ENCODE results near the gene CCDC127.
"Not testable (repeated sequence)": the region's sequence is repeated elsewhere in the genome, so short reads cannot be mapped to it uniquely, and the experiment has no call there.

Gene CCDC127

GRCh38 chr5:252546-252945 lies 34.6 kb upstream of the CCDC127 start:
- no peak overlapping the region for H3K27ac ChIP-seq (ENCODE audit: low read length)
- DNase-seq (no peak), ATAC-seq (ENCODE audit: insufficient read depth, low read depth) (no peak)
- no peaks in the 10 kb centered on the region for H3K27me3 ChIP-seq (ENCODE audit: insufficient read depth, low read length, poor library complexity)
- TF ChIP-seq CTCF (IDR thresholded peaks at IDR 0.05; ENCODE audit: borderline replicate concordance, extremely low read depth, low read length, poor library complexity, severe bottlenecking) (no peak), EZH2 (IDR thresholded peaks at IDR 0.05; ENCODE audit: borderline replicate concordance, low read depth, low read length, severe bottlenecking) (no peak)
- H3K4me1 ChIP-seq (ENCODE audit: insufficient read depth, low read length) = no peaks in the 10 kb centered on the region
- H3K36me3 ChIP-seq (ENCODE audit: insufficient read depth, low read length) = peaks cover 82% of the 10 kb centered on the region
- no peak overlapping the region for H3K4me3 ChIP-seq (ENCODE audit: low read depth in 1 of 2, low read length in 2 of 2)
- no peaks in the 10 kb centered on the region for H3K9me3 ChIP-seq (ENCODE audit: insufficient read depth, low read length, severe bottlenecking)
- no peak overlapping the region for H3K4me2 ChIP-seq (ENCODE audit: insufficient read depth, low read length)
- no peaks in the 10 kb centered on the region for H4K20me1 ChIP-seq (ENCODE audit: insufficient read depth, low read length)
- no peak overlapping the region for H3K9ac ChIP-seq (ENCODE audit: low read depth, low read length)
- no peaks in the 10 kb centered on the region for H3K79me2 ChIP-seq (ENCODE audit: insufficient read depth, low read length)
- H2AFZ ChIP-seq (ENCODE audit: low read depth, low read length) = no peak overlapping the region

GRCh38 chr5:251975-252374 lies 34.0 kb upstream of the CCDC127 start:
- not testable (repeated sequence) for H3K9ac ChIP-seq (ENCODE audit: low read depth, low read length); H3K9me3 ChIP-seq (ENCODE audit: insufficient read depth, low read length, severe bottlenecking); ATAC-seq (ENCODE audit: insufficient read depth, low read depth); H3K4me3 ChIP-seq (ENCODE audit: low read depth in 1 of 2, low read length in 2 of 2); H4K20me1 ChIP-seq (ENCODE audit: insufficient read depth, low read length); H3K4me1 ChIP-seq (ENCODE audit: insufficient read depth, low read length); H3K27me3 ChIP-seq (ENCODE audit: insufficient read depth, low read length, poor library complexity); H2AFZ ChIP-seq (ENCODE audit: low read depth, low read length); H3K79me2 ChIP-seq (ENCODE audit: insufficient read depth, low read length); DNase-seq; H3K4me2 ChIP-seq (ENCODE audit: insufficient read depth, low read length); H3K27ac ChIP-seq (ENCODE audit: low read length)
- H3K36me3 ChIP-seq (ENCODE audit: insufficient read depth, low read length) = peaks cover 81% of the 10 kb centered on the region

- not testable (repeated sequence) for H3K9ac ChIP-seq (ENCODE audit: low read depth, low read length); H3K4me2 ChIP-seq (ENCODE audit: insufficient read depth, low read length); H3K27ac ChIP-seq (ENCODE audit: low read length); DNase-seq; H4K20me1 ChIP-seq (ENCODE audit: insufficient read depth, low read length); H3K27me3 ChIP-seq (ENCODE audit: insufficient read depth, low read length, poor library complexity); H3K4me1 ChIP-seq (ENCODE audit: insufficient read depth, low read length); H3K9me3 ChIP-seq (ENCODE audit: insufficient read depth, low read length, severe bottlenecking); H3K4me3 ChIP-seq (ENCODE audit: low read depth in 1 of 2, low read length in 2 of 2); H3K79me2 ChIP-seq (ENCODE audit: insufficient read depth, low read length); H2AFZ ChIP-seq (ENCODE audit: low read depth, low read length); ATAC-seq (ENCODE audit: insufficient read depth, low read depth)
- H3K36me3 ChIP-seq (ENCODE audit: insufficient read depth, low read length) = peaks cover 77% of the 10 kb centered on the region
These were observed 33.6 kb upstream of the CCDC127 start for GRCh38 chr5:251538-251937.

GRCh38 chr5:251016-251415 lies 33.1 kb upstream of the CCDC127 start:
- ATAC-seq (ENCODE audit: insufficient read depth, low read depth); H3K79me2 ChIP-seq (ENCODE audit: insufficient read depth, low read length); H3K4me1 ChIP-seq (ENCODE audit: insufficient read depth, low read length); H2AFZ ChIP-seq (ENCODE audit: low read depth, low read length); H3K27me3 ChIP-seq (ENCODE audit: insufficient read depth, low read length, poor library complexity); H3K4me3 ChIP-seq (ENCODE audit: low read depth in 1 of 2, low read length in 2 of 2); H3K27ac ChIP-seq (ENCODE audit: low read length); H3K4me2 ChIP-seq (ENCODE audit: insufficient read depth, low read length); H4K20me1 ChIP-seq (ENCODE audit: insufficient read depth, low read length); H3K9ac ChIP-seq (ENCODE audit: low read depth, low read length); H3K9me3 ChIP-seq (ENCODE audit: insufficient read depth, low read length, severe bottlenecking); DNase-seq: not testable (repeated sequence)
- H3K36me3 ChIP-seq (ENCODE audit: insufficient read depth, low read length) = peaks cover 77% of the 10 kb centered on the region

DNA sequence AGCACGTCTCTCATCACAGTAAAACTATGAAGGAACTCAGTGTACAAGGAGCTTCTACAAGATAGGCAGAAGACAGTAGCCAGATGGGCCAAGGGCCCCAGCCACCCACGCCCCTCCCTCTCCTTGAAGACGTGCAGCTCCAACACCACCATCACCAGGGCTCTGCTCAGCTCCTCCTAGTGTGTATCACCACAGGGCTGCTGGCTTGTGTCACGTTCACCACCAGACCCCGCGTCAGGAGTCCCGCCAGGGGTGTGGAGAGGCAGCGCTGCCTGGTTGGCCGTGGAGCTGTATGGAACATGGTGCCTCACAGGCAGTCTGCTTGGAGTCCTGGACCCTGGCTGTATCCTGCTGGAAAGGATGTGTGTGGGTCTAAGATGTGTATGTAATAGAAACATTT lies 32.4 kb upstream of the CCDC127 start:
- DNase-seq; ATAC-seq (ENCODE audit: insufficient read depth, low read depth); H3K27me3 ChIP-seq (ENCODE audit: insufficient read depth, low read length, poor library complexity); H3K4me1 ChIP-seq (ENCODE audit: insufficient read depth, low read length); H4K20me1 ChIP-seq (ENCODE audit: insufficient read depth, low read length); H3K9me3 ChIP-seq (ENCODE audit: insufficient read depth, low read length, severe bottlenecking); H3K4me2 ChIP-seq (ENCODE audit: insufficient read depth, low read length); H3K9ac ChIP-seq (ENCODE audit: low read depth, low read length); H3K79me2 ChIP-seq (ENCODE audit: insufficient read depth, low read length); H3K27ac ChIP-seq (ENCODE audit: low read length); H2AFZ ChIP-seq (ENCODE audit: low read depth, low read length); H3K4me3 ChIP-seq (ENCODE audit: low read depth in 1 of 2, low read length in 2 of 2): not testable (repeated sequence)
- H3K36me3 ChIP-seq (ENCODE audit: insufficient read depth, low read length) = peaks cover 81% of the 10 kb centered on the region

DNA sequence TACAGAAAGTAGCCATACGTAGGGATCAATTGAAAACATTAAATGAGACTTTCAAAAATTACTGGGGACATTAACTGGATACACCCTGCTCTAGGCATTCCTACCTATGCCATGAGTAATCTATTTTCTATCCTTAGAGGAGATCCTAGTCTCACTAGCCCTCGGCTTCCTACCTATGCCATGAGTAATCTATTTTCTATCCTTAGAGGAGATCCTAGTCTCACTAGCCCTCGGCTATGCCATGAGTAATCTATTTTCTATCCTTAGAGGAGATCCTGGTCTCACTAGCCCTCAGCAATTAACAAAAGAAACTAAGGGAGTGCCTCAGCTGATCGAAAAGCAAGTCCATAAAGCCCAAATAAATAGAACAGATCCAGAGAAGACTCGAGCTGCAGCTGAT lies 27.8 kb upstream of the CCDC127 start:
- not testable (repeated sequence) for DNase-seq; H3K4me2 ChIP-seq (ENCODE audit: insufficient read depth, low read length); H4K20me1 ChIP-seq (ENCODE audit: insufficient read depth, low read length); H3K4me3 ChIP-seq (ENCODE audit: low read depth in 1 of 2, low read length in 2 of 2); H3K9ac ChIP-seq (ENCODE audit: low read depth, low read length); ATAC-seq (ENCODE audit: insufficient read depth, low read depth); H3K79me2 ChIP-seq (ENCODE audit: insufficient read depth, low read length); H2AFZ ChIP-seq (ENCODE audit: low read depth, low read length); H3K27ac ChIP-seq (ENCODE audit: low read length); H3K27me3 ChIP-seq (ENCODE audit: insufficient read depth, low read length, poor library complexity); H3K4me1 ChIP-seq (ENCODE audit: insufficient read depth, low read length); H3K9me3 ChIP-seq (ENCODE audit: insufficient read depth, low read length, severe bottlenecking)
- peaks cover 73% of the 10 kb centered on the region for H3K36me3 ChIP-seq (ENCODE audit: insufficient read depth, low read length)

DNA sequence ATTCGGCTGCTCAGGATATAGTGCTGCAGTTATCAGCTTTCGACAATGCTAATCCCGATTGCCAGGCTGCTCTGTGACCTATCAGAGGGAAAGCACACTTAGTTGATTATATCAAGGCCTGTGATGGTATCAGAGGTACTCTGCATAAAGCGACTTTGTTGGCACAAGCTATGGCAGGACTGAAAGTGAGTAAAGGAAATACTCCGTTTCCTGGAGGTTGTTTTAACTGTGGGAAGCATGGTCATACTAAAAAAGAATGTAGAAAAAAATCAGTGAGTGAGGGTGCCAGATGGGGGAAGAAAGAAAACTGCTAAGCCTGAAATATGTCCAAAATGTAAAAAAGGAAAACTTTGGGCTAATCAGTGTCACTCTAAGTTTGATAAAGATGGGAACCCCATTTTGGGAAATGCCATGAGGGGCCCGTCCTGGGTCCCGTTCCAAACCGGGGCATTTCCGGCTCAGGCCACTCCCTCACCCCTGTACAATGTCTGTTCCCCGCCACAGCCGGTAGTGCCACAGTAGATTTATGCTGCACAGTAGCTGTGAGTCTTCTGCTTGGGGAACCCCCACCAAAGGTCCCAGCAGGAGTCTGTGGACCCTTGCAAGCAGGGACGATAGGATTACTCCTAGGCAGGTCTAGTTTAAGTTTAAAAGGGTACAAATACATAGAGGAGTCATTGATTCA lies 25.9 kb upstream of the CCDC127 start:
- H3K9ac ChIP-seq (ENCODE audit: low read depth, low read length); H3K4me2 ChIP-seq (ENCODE audit: insufficient read depth, low read length); DNase-seq; H3K27me3 ChIP-seq (ENCODE audit: insufficient read depth, low read length, poor library complexity); H4K20me1 ChIP-seq (ENCODE audit: insufficient read depth, low read length); H3K79me2 ChIP-seq (ENCODE audit: insufficient read depth, low read length); H3K4me3 ChIP-seq (ENCODE audit: low read depth in 1 of 2, low read length in 2 of 2); H3K4me1 ChIP-seq (ENCODE audit: insufficient read depth, low read length); H2AFZ ChIP-seq (ENCODE audit: low read depth, low read length); H3K9me3 ChIP-seq (ENCODE audit: insufficient read depth, low read length, severe bottlenecking); H3K27ac ChIP-seq (ENCODE audit: low read length); ATAC-seq (ENCODE audit: insufficient read depth, low read depth): not testable (repeated sequence)
- peaks cover 71% of the 10 kb centered on the region for H3K36me3 ChIP-seq (ENCODE audit: insufficient read depth, low read length)
